Calu3 (cell line): ENCODE measurements around the gene RBFOX1. TPM values are rescaled to one million over a fixed set of nuclear protein-coding genes. Genes with fewer than 3 reads are reported as not detected.

Source experiments
- BruUV-seq: library from RNA; stranded (reverse); fragments of 400-500 nt; replicated peaks from 2 replicates; lab custom pipeline; 2021; lab: Mats Ljungman, UMichigan
- CTCF ChIA-PET: fragments of 300-600 bp; sonication (Branson Sonifier 250); formaldehyde crosslinking; loops from one replicate; lab custom pipeline; 2022; ENCODE audit warnings: antibody characterized with exemption; lab: Charles Lee
- DNase-seq: peaks from one replicate; pipeline ENCODE4 v3.0.0; 2022
- H3K27ac Mint-ChIP-seq: one replicate; pipeline ENCODE4 v1.8.0; 2022; ENCODE audit warnings: mixed read lengths; ENCODE audit not compliant: unreplicated experiment
- H3K27me3 Mint-ChIP-seq: one replicate; pipeline ENCODE4 v1.8.0; 2022; ENCODE audit warnings: mixed read lengths; ENCODE audit not compliant: unreplicated experiment
- H3K36me3 Mint-ChIP-seq: one replicate; pipeline ENCODE4 v1.8.0; 2022; ENCODE audit warnings: mild to moderate bottlenecking, moderate library complexity, mixed read lengths; ENCODE audit not compliant: insufficient read depth, unreplicated experiment
- H3K4me1 Mint-ChIP-seq: one replicate; pipeline ENCODE4 v1.8.0; 2022; ENCODE audit warnings: mild to moderate bottlenecking, low read depth, mixed read lengths; ENCODE audit not compliant: unreplicated experiment
- H3K4me3 Mint-ChIP-seq: one replicate; pipeline ENCODE4 v1.8.0; 2022; ENCODE audit warnings: mild to moderate bottlenecking, low read depth, moderate library complexity, mixed read lengths; ENCODE audit not compliant: unreplicated experiment
- H3K9me3 Mint-ChIP-seq: one replicate; pipeline ENCODE4 v1.8.0; 2022; ENCODE audit warnings: low read depth, mixed read lengths; ENCODE audit not compliant: unreplicated experiment
- intact Hi-C: fragments of 100-400 bp; cut with micrococcal nuclease; formaldehyde crosslinking; loops from one replicate; pipeline ENCODE4 v1.10.0; 2022; ENCODE audit not compliant: unreplicated experiment
- total RNA-seq: library from RNA; stranded (reverse); gene quantifications from 2 replicates; pipeline ENCODE4 v1.2.3, GENCODE V29; 2022
- TF ChIP-seq, protein P1 (sequence below): fragments of 200-600 bp; IDR thresholded peaks from one replicate; pipeline ENCODE4 v1.8.0; 2022; ENCODE audit warnings: antibody characterized with exemption; ENCODE audit not compliant: unreplicated experiment

The RBFOX1 gene
- total RNA-seq, 1 experiment from 2014 or later: not detected

DNA sequence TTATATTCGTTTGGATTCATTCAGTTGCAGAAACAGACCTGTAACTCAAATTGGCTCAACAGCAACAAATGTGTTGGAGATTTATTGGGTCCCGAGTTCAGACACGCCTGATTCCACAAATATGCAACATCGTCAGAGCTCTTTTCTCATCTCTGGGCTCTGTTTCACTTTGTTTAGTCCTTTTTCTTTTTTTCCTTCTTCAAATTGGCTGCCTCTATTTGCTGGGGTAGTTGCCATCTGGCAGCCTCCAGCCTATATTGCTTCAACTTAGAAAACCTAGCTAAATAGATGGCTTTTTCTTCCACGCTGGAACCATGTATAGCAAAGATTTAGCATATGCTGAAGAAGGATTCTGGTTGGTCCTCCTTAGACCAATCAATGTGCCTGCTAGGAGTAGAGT is 398.5 kb downstream of the RBFOX1 start:
- intact Hi-C loops: no loop called here
- no TSS peak for BruUV-seq
- CTCF ChIA-PET: no interaction called here
- Mint-ChIP-seq H3K36me3 (no peaks in the 10 kb centered on the region), H3K27ac (no peak overlapping the region), H3K9me3 (peaks cover 6% of the 10 kb centered on the region), H3K4me3 (no peak overlapping the region), H3K27me3 (no peaks in the 10 kb centered on the region), H3K4me1 (no peaks in the 10 kb centered on the region)
- TF ChIP-seq, protein P1, sequence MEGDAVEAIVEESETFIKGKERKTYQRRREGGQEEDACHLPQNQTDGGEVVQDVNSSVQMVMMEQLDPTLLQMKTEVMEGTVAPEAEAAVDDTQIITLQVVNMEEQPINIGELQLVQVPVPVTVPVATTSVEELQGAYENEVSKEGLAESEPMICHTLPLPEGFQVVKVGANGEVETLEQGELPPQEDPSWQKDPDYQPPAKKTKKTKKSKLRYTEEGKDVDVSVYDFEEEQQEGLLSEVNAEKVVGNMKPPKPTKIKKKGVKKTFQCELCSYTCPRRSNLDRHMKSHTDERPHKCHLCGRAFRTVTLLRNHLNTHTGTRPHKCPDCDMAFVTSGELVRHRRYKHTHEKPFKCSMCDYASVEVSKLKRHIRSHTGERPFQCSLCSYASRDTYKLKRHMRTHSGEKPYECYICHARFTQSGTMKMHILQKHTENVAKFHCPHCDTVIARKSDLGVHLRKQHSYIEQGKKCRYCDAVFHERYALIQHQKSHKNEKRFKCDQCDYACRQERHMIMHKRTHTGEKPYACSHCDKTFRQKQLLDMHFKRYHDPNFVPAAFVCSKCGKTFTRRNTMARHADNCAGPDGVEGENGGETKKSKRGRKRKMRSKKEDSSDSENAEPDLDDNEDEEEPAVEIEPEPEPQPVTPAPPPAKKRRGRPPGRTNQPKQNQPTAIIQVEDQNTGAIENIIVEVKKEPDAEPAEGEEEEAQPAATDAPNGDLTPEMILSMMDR: no peak
- DNase-seq: no peak

GRCh38 chr16:7736138-7736665 is 403.6 kb downstream of the RBFOX1 start:
- Mint-ChIP-seq H3K36me3 (no peaks in the 10 kb centered on the region), H3K9me3 (peaks cover 5% of the 10 kb centered on the region), H3K27me3 (no peaks in the 10 kb centered on the region), H3K4me3 (no peak overlapping the region), H3K4me1 (no peaks in the 10 kb centered on the region), H3K27ac (no peak overlapping the region)
- BruUV-seq: no TSS peak
- TF ChIP-seq, protein P1: no peak
- intact Hi-C loops: no loop called here
- DNase-seq: no peak
- CTCF ChIA-PET: no interaction called here

GRCh38 chr16:7742626-7743025 is 410.0 kb downstream of the RBFOX1 start:
- Mint-ChIP-seq H3K4me3 (no peak overlapping the region), H3K27me3 (no peaks in the 10 kb centered on the region), H3K4me1 (no peaks in the 10 kb centered on the region), H3K36me3 (no peaks in the 10 kb centered on the region), H3K9me3 (peaks cover under 1% of the 10 kb centered on the region), H3K27ac (no peak overlapping the region)
- no peak for DNase-seq
- BruUV-seq: no TSS peak
- TF ChIP-seq, protein P1: no peak
- CTCF ChIA-PET: no interaction called here
- intact Hi-C loops: no loop called here

DNA sequence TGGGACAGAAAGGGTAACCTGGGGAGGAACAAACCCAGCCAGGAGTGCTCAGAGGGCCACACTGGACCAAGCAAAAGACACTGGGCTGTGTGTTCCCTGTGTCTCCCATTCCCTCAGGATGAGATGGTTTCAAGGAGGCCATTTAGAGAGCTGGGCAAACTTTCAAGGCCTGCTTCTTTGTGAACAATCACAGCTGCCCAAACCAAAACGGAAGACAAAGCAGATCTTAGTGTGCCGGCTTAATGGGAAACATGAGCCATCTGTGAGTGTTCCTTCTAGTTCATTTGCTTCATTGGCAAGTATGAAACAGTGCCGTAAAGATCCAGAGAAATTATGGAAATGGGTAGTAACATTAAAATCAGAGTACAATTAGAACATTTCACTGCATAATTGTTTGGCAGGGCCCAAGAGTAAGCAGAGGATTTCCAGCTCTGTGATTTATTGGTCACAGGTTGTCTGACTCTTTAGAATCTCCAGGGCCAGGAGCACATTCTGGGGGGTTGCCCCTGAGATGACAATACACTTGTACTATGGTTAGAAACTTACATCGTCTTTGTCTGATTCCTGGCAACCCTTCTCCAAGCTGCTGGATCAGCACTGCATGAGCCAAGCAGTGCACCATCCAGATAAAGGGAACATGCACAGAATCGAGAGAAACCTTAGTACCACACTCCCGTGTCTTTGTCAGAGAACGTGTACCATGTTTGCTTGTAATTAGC is 412.1 kb downstream of the RBFOX1 start:
- no peak overlapping the region for H3K4me3 Mint-ChIP-seq
- H3K27me3 Mint-ChIP-seq: no peaks in the 10 kb centered on the region
- no TSS peak for BruUV-seq
- CTCF ChIA-PET: no interaction called here
- DNase-seq: no peak
- intact Hi-C loops: no loop called here
- no peaks in the 10 kb centered on the region for H3K4me1 Mint-ChIP-seq
- no peaks in the 10 kb centered on the region for H3K9me3 Mint-ChIP-seq
- TF ChIP-seq, protein P1: no peak
- no peak overlapping the region for H3K27ac Mint-ChIP-seq
- H3K36me3 Mint-ChIP-seq: no peaks in the 10 kb centered on the region
